ENCODE results near the gene KRT10.

Gene KRT10

GRCh38 chr17:40830085-40830776 lies 7.8 kb upstream of the KRT10 start:
- no peak overlapping the region for H3K4me3 ChIP-seq (ENCODE audit: low read length)
- H3K9ac ChIP-seq (ENCODE audit: low read length): no peak overlapping the region
- H3K4me1 ChIP-seq (ENCODE audit: control insufficient read depth, insufficient read depth, low read length): peaks cover 9% of the 10 kb centered on the region
- H3K9me3 ChIP-seq (ENCODE audit: control insufficient read depth, low read length): no peaks in the 10 kb centered on the region
- H3K27me3 ChIP-seq (replicated peaks; ENCODE audit: control insufficient read depth, insufficient read depth, low read length): no peaks in the 10 kb centered on the region
- peaks cover 12% of the 10 kb centered on the region for H3K36me3 ChIP-seq (ENCODE audit: control insufficient read depth, insufficient read depth, low read length, severe bottlenecking)
- no peak for DNase-seq (ENCODE audit: low read depth)

GRCh38 chr17:40828454-40829044 lies 6.1 kb upstream of the KRT10 start:
- H3K9me3 ChIP-seq (ENCODE audit: control insufficient read depth, low read length): no peaks in the 10 kb centered on the region
- no peaks in the 10 kb centered on the region for H3K27me3 ChIP-seq (replicated peaks; ENCODE audit: control insufficient read depth, insufficient read depth, low read length)
- H3K4me1 ChIP-seq (ENCODE audit: control insufficient read depth, insufficient read depth, low read length): peaks cover 9% of the 10 kb centered on the region
- H3K36me3 ChIP-seq (ENCODE audit: control insufficient read depth, insufficient read depth, low read length, severe bottlenecking): no peaks in the 10 kb centered on the region
- no peak overlapping the region for H3K4me3 ChIP-seq (ENCODE audit: low read length)
- H3K9ac ChIP-seq (ENCODE audit: low read length): no peak overlapping the region
- peak; percentile 38 for DNase-seq (ENCODE audit: low read depth)

DNA sequence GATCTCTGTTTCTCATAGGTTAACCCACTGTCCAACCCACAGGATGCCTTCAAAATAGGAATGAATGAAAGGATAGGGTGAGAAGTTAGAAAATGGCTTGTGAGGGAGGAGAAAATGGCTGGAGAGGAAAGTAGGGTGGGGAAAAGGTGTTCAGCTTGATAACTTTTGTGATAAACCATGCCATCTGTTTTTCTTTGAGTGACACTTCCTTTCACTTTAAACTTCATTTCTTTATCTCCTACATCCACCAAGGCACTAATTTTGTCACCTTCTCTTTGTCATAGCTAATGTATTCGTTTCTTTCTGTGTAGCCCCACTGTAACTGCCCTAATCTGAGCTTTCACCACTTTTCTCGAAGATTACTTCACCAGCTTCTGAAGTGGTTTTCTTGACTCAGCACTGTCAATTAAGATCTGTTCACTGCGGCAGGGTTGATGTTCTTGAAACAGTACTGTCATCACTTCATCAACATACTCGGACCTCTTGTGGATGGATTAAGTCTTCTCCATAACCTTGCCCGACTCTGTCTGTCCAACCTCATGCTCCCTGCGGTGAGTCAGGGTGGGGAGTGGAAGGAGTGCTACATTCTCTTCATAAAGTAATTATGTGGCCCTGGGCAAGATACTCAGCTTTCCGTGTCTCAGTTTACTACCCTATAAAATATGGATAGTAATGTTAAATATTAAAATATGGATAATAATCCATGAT lies 5.5 kb upstream of the KRT10 start:
- Histone ChIP-seq H3K9me3 (ENCODE audit: control insufficient read depth, low read length) (no peaks in the 10 kb centered on the region), H3K36me3 (ENCODE audit: control insufficient read depth, insufficient read depth, low read length, severe bottlenecking) (no peaks in the 10 kb centered on the region), H3K9ac (ENCODE audit: low read length) (no peak overlapping the region), H3K27me3 (replicated peaks; ENCODE audit: control insufficient read depth, insufficient read depth, low read length) (no peaks in the 10 kb centered on the region), H3K4me3 (ENCODE audit: low read length) (no peak overlapping the region), H3K4me1 (ENCODE audit: control insufficient read depth, insufficient read depth, low read length) (peaks cover 9% of the 10 kb centered on the region)
- peak; percentile 33 for DNase-seq (ENCODE audit: low read depth)

- H3K4me3 ChIP-seq (ENCODE audit: low read length): no peak overlapping the region
- DNase-seq (ENCODE audit: low read depth): no peak
- no peaks in the 10 kb centered on the region for H3K9me3 ChIP-seq (ENCODE audit: control insufficient read depth, low read length)
- no peaks in the 10 kb centered on the region for H3K36me3 ChIP-seq (ENCODE audit: control insufficient read depth, insufficient read depth, low read length, severe bottlenecking)
- H3K4me1 ChIP-seq (ENCODE audit: control insufficient read depth, insufficient read depth, low read length): peaks cover 20% of the 10 kb centered on the region
- H3K27me3 ChIP-seq (replicated peaks; ENCODE audit: control insufficient read depth, insufficient read depth, low read length): no peaks in the 10 kb centered on the region
- H3K9ac ChIP-seq (ENCODE audit: low read length): no peak overlapping the region
Measured at GRCh38 chr17:40825599-40825998, 3.2 kb upstream of the KRT10 start.

DNA sequence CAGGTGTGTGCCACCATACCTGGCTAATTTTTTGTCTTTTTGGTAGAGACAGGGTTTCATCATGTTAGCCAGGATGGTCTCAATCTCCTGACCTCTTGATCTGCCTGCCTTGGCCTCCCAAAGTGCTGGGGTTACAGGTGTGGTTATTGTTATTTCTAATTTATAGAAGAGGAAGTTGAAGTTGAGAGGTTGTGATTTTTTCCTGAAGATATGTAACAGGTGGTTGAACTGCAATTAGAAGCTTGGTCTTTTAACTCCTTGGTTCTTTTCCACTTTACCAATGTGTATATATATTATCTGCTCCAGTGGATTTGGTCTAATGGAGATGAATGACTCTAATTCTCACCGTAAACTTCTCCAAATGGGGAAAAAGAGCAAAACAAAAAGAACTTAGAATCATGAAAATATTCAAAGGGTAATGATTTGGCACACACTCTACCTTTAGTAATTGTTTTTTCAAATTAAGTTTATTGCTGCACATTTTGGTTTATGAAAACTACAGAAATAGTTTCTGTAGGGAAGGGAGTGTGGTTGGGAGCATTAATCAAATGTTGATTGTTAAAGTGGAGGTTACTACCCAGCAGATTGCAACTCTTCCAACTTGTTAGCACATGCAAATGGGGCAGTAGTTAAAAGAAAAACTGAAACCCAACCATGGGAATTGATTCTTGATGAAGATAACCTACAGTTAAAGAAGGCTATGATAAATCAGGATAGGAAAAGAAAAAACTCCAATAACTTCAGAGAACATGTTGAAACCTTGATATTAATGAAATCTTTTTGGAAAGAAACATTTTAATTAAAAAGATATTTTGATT lies 1.8 kb upstream of the KRT10 start:
- H3K36me3 ChIP-seq (ENCODE audit: control insufficient read depth, insufficient read depth, low read length, severe bottlenecking): no peaks in the 10 kb centered on the region
- no peak overlapping the region for H3K4me3 ChIP-seq (ENCODE audit: low read length)
- H3K9me3 ChIP-seq (ENCODE audit: control insufficient read depth, low read length): no peaks in the 10 kb centered on the region
- no peaks in the 10 kb centered on the region for H3K27me3 ChIP-seq (replicated peaks; ENCODE audit: control insufficient read depth, insufficient read depth, low read length)
- peaks cover 30% of the 10 kb centered on the region for H3K4me1 ChIP-seq (ENCODE audit: control insufficient read depth, insufficient read depth, low read length)
- H3K9ac ChIP-seq (ENCODE audit: low read length): no peak overlapping the region
- DNase-seq (ENCODE audit: low read depth): no peak

DNA sequence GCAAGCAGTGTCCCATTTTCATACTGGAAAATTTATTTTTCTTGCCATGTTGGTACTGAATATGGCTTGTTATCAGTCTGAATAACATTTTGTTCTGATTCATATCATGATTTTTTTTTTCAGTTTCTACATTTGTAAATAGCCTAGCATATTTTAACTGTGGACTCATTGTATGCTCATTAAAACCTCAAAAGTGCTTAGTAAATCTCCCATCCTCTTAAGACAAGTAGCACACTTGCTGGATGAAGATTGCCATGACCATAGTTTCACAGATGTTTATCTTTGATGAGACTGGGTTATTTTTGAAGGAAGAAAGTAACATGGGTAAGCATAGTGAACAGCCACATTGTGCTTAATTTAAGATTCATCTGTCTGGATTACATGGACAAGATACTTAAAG lies 878 bp downstream of the KRT10 start:
- Histone ChIP-seq H3K4me3 (ENCODE audit: low read length) (no peak overlapping the region), H3K9ac (ENCODE audit: low read length) (no peak overlapping the region)

DNA sequence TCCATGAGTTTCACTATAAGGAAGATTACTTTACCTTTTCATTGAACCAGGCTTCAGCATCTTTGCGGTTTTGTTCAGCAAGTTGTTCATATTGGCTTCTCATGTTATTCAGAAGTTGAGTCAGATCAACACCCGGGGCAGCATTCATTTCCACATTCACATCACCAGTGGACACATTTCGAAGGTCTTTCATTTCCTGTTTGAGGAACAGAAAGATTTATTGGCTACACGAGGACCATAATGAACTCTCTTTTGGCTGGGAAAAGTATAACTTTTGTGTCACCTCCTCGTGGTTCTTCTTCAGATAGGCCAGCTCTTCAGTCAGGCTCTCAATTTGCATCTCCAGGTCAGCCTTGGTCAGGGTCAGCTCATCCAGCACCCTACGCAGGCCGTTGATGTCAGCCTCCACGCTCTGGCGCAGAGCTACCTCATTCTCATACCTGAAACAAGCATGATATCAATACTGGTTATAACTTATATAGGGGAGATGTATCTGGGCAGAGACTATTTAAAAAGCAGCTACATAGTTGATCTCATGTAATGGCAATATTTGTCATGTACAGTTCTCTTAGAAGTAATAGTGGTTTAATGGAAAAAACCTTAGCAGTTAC lies 2.1 kb downstream of the KRT10 start:
- Histone ChIP-seq H3K9ac (ENCODE audit: low read length) (peak overlapping the region; percentile 94), H3K9me3 (ENCODE audit: control insufficient read depth, low read length) (no peaks in the 10 kb centered on the region), H3K4me3 (ENCODE audit: low read length) (peak overlapping the region; percentile 96), H3K36me3 (ENCODE audit: control insufficient read depth, insufficient read depth, low read length, severe bottlenecking) (peaks cover 13% of the 10 kb centered on the region), H3K4me1 (ENCODE audit: control insufficient read depth, insufficient read depth, low read length) (peaks cover 27% of the 10 kb centered on the region), H3K27me3 (replicated peaks; ENCODE audit: control insufficient read depth, insufficient read depth, low read length) (no peaks in the 10 kb centered on the region)
- no peak for DNase-seq (ENCODE audit: low read depth)

More for the DNA sequence above, 878 bp downstream of the KRT10 start:
- DNase-seq (ENCODE audit: low read depth): no peak
- Histone ChIP-seq H3K4me1 (ENCODE audit: control insufficient read depth, insufficient read depth, low read length) (peaks cover 27% of the 10 kb centered on the region), H3K9me3 (ENCODE audit: control insufficient read depth, low read length) (no peaks in the 10 kb centered on the region), H3K27me3 (replicated peaks; ENCODE audit: control insufficient read depth, insufficient read depth, low read length) (no peaks in the 10 kb centered on the region), H3K36me3 (ENCODE audit: control insufficient read depth, insufficient read depth, low read length, severe bottlenecking) (peaks cover 13% of the 10 kb centered on the region)

DNA sequence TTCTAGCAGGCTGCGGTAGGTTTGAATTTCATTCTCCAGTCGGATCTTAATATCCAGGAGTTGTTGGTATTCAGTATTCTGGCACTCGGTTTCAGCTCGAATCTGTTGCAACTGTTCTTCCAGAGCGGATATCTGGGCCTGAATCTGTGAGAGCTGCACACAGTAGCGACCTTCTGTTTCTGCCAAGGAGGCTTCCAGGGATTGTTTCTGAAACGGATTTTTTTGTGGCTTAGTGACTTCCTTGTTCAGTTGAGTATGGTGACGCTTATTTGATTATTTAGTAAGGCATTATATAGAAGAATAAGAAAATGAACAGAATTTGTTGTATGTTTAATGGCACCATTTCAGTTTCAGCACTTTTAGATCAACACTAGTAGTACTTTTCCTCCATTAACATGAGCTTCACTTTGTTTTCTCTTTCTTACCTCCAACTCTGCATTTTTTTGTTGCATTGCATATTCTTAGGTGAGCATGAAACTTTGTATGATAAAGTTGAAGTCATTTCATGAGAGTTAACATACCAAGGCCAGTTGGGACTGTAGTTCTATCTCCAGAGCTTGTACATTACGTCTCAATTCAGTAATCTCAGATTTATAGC lies 2.8 kb downstream of the KRT10 start:
- DNase-seq (ENCODE audit: low read depth): peak; percentile 44

GRCh38 chr17:40818733-40819527 lies 3.5 kb downstream of the KRT10 start:
- Histone ChIP-seq H3K36me3 (ENCODE audit: control insufficient read depth, insufficient read depth, low read length, severe bottlenecking) (peaks cover 13% of the 10 kb centered on the region), H3K9ac (ENCODE audit: low read length) (peak overlapping the region; percentile 94), H3K9me3 (ENCODE audit: control insufficient read depth, low read length) (no peaks in the 10 kb centered on the region), H3K27me3 (replicated peaks; ENCODE audit: control insufficient read depth, insufficient read depth, low read length) (no peaks in the 10 kb centered on the region), H3K4me3 (ENCODE audit: low read length) (peak overlapping the region; percentile 96), H3K4me1 (ENCODE audit: control insufficient read depth, insufficient read depth, low read length) (peaks cover 27% of the 10 kb centered on the region)
- peak; percentile 91 for DNase-seq (ENCODE audit: low read depth)

More for the DNA sequence above, 2.8 kb downstream of the KRT10 start:
- Histone ChIP-seq H3K9ac (ENCODE audit: low read length) (peak overlapping the region; percentile 94), H3K27me3 (replicated peaks; ENCODE audit: control insufficient read depth, insufficient read depth, low read length) (no peaks in the 10 kb centered on the region), H3K4me1 (ENCODE audit: control insufficient read depth, insufficient read depth, low read length) (peaks cover 27% of the 10 kb centered on the region), H3K4me3 (ENCODE audit: low read length) (peak overlapping the region; percentile 96), H3K9me3 (ENCODE audit: control insufficient read depth, low read length) (no peaks in the 10 kb centered on the region), H3K36me3 (ENCODE audit: control insufficient read depth, insufficient read depth, low read length, severe bottlenecking) (peaks cover 13% of the 10 kb centered on the region)

GRCh38 chr17:40818343-40818732 lies 4.1 kb downstream of the KRT10 start:
- H3K27me3 ChIP-seq (replicated peaks; ENCODE audit: control insufficient read depth, insufficient read depth, low read length): no peaks in the 10 kb centered on the region
- H3K4me1 ChIP-seq (ENCODE audit: control insufficient read depth, insufficient read depth, low read length): peaks cover 27% of the 10 kb centered on the region
- peak overlapping the region; percentile 96 for H3K4me3 ChIP-seq (ENCODE audit: low read length)
- DNase-seq (ENCODE audit: low read depth): peak; percentile 13
- H3K9ac ChIP-seq (ENCODE audit: low read length): peak overlapping the region; percentile 94
- H3K36me3 ChIP-seq (ENCODE audit: control insufficient read depth, insufficient read depth, low read length, severe bottlenecking): peaks cover 13% of the 10 kb centered on the region
- H3K9me3 ChIP-seq (ENCODE audit: control insufficient read depth, low read length): no peaks in the 10 kb centered on the region

Measured in adipocyte (in vitro differentiated cells).